H9 (cell line): Measurements from ENCODE around the gene MACROH2A1. TPM values are rescaled to one million over a fixed set of nuclear protein-coding genes. Genes with fewer than 3 reads are reported as not detected.

Source experiments
- DNase-seq: peaks from one replicate; pipeline ENCODE4 v3.0.0-alpha.2; 2017
- H2AFZ ChIP-seq: one replicate; pipeline ENCODE4 v1.6.1; 2013; ENCODE audit warnings: mild to moderate bottlenecking, low read length, control low read depth, moderate library complexity
- H2AK5ac ChIP-seq: 2 replicates; pipeline ENCODE4 v1.6.1; 2013; ENCODE audit warnings: low read length, control low read depth, mixed read lengths; ENCODE audit not compliant: insufficient read length
- H2BK120ac ChIP-seq: one replicate; pipeline ENCODE4 v1.6.1; 2013; ENCODE audit warnings: low read depth, mild to moderate bottlenecking, low read length, control low read depth, inconsistent platforms; ENCODE audit not compliant: poor library complexity, severe bottlenecking
- H2BK12ac ChIP-seq: 2 replicates; pipeline ENCODE4 v1.6.1; 2013; ENCODE audit warnings: low read length, control low read depth, mixed read lengths, low read depth; ENCODE audit not compliant: insufficient read length
- H2BK15ac ChIP-seq: 2 replicates; pipeline ENCODE4 v1.6.1; 2013; ENCODE audit warnings: low read depth, low read length, control low read depth
- H2BK20ac ChIP-seq: one replicate; pipeline ENCODE4 v1.6.1; 2013; ENCODE audit warnings: low read depth, mild to moderate bottlenecking, low read length, control low read depth, inconsistent platforms; ENCODE audit not compliant: poor library complexity, severe bottlenecking
- H2BK5ac ChIP-seq: 2 replicates; pipeline ENCODE4 v1.6.1; 2013; ENCODE audit warnings: low read length, control low read depth, mixed read lengths; ENCODE audit not compliant: insufficient read length
- H3K14ac ChIP-seq: 2 replicates; pipeline ENCODE4 v1.6.1; 2013; ENCODE audit warnings: low read length, control low read depth; ENCODE audit not compliant: insufficient read depth
- H3K18ac ChIP-seq: 2 replicates; pipeline ENCODE4 v1.6.1; 2013; ENCODE audit warnings: low read depth, mild to moderate bottlenecking, mixed read lengths, low read length, control low read depth; ENCODE audit not compliant: insufficient read length
- H3K23ac ChIP-seq: 2 replicates; pipeline ENCODE4 v1.6.1; 2013; ENCODE audit warnings: low read length, control low read depth, mixed read lengths, low read depth; ENCODE audit not compliant: insufficient read length
- H3K23me2 ChIP-seq: 2 replicates; pipeline ENCODE4 v1.6.1; 2013; ENCODE audit warnings: low read depth, mild to moderate bottlenecking, mixed read lengths, low read length, control low read depth; ENCODE audit not compliant: insufficient read length, poor library complexity, severe bottlenecking
- H3K27ac ChIP-seq: 2 replicates; pipeline ENCODE4 v1.5.1; 2013; ENCODE audit warnings: low read length, control low read depth, mixed read lengths, low read depth; ENCODE audit not compliant: insufficient read length
- H3K27me3 ChIP-seq: 2 replicates; pipeline ENCODE4 v1.6.1; 2013; ENCODE audit warnings: low read length, control low read depth, inconsistent platforms; ENCODE audit not compliant: insufficient read depth
- H3K4ac ChIP-seq: 2 replicates; pipeline ENCODE4 v1.6.1; 2013; ENCODE audit warnings: low read depth, mild to moderate bottlenecking, control low read depth, inconsistent platforms, low read length, moderate library complexity
- H3K4me1 ChIP-seq: 2 replicates; pipeline ENCODE4 v1.6.1; 2013; ENCODE audit warnings: low read length, control low read depth, inconsistent platforms; ENCODE audit not compliant: insufficient read depth
- H3K4me2 ChIP-seq: 2 replicates; pipeline ENCODE4 v1.6.1; 2013; ENCODE audit warnings: low read length, control low read depth, mixed read lengths; ENCODE audit not compliant: insufficient read length, insufficient read depth
- H3K56ac ChIP-seq: 2 replicates; pipeline ENCODE4 v1.6.1; 2013; ENCODE audit warnings: low read depth, mild to moderate bottlenecking, mixed read lengths, low read length, control low read depth; ENCODE audit not compliant: insufficient read length
- H3K79me1 ChIP-seq: 2 replicates; pipeline ENCODE4 v1.6.1; 2013; ENCODE audit warnings: low read depth, mild to moderate bottlenecking, moderate library complexity, low read length, control low read depth, inconsistent platforms; ENCODE audit not compliant: insufficient read depth, poor library complexity, severe bottlenecking
- H3K79me2 ChIP-seq: 2 replicates; pipeline ENCODE4 v1.6.1; 2013; ENCODE audit warnings: low read length, control low read depth, inconsistent platforms; ENCODE audit not compliant: insufficient read depth
- H3K9ac ChIP-seq: 2 replicates; pipeline ENCODE4 v1.6.1; 2013; ENCODE audit warnings: low read length, control low read depth, mixed read lengths; ENCODE audit not compliant: insufficient read length; ENCODE audit errors: extremely low read depth
- H3K9me3 ChIP-seq: one replicate; pipeline ENCODE4 v1.6.1; 2013; ENCODE audit warnings: low read depth, low read length, inconsistent platforms; ENCODE audit not compliant: control insufficient read depth
- H3T11ph ChIP-seq: one replicate; pipeline ENCODE4 v1.6.1; 2013; ENCODE audit warnings: mild to moderate bottlenecking, low read length, control low read depth, inconsistent platforms
- H4K20me1 ChIP-seq: one replicate; pipeline ENCODE4 v1.6.1; 2013; ENCODE audit not compliant: control insufficient read depth, insufficient read length, insufficient read depth
- H4K5ac ChIP-seq: 2 replicates; pipeline ENCODE4 v1.6.1; 2013; ENCODE audit warnings: low read depth, mild to moderate bottlenecking, mixed read lengths, low read length, control low read depth; ENCODE audit not compliant: insufficient read length
- H4K8ac ChIP-seq: replicated peaks from 2 replicates; pipeline ENCODE4 v1.6.1; 2013; ENCODE audit warnings: low read length, control low read depth, mixed read lengths, low read depth; ENCODE audit not compliant: insufficient read length
- H4K91ac ChIP-seq: 2 replicates; pipeline ENCODE4 v1.6.1; 2013; ENCODE audit warnings: low read depth, mild to moderate bottlenecking, moderate library complexity, mixed read lengths, low read length, control low read depth; ENCODE audit not compliant: insufficient read length
- H3K27ac Mint-ChIP-seq, 3 experiments: 2 replicates in 2 of 3; 3 replicates in 1 of 3; pipeline ENCODE4 v1.8.0; 2020 to 2021; ENCODE audit warnings: mixed read lengths in 3 of 3, mild to moderate bottlenecking in 1 of 3, moderate library complexity in 1 of 3
- H3K27me3 Mint-ChIP-seq: 2 replicates; pipeline ENCODE4 v1.8.0; 2021; ENCODE audit warnings: low read depth, mild to moderate bottlenecking, moderate library complexity, mixed read lengths
- H3K36me3 Mint-ChIP-seq, 3 experiments: 2 replicates in 2 of 3; 3 replicates in 1 of 3; pipeline ENCODE4 v1.8.0; 2020 to 2021; ENCODE audit warnings: low read depth in 3 of 3, mixed read lengths in 3 of 3; ENCODE audit not compliant: insufficient read depth in 1 of 3
- H3K4me1 Mint-ChIP-seq, 2 experiments: 2 replicates each; pipeline ENCODE4 v1.8.0; 2020; ENCODE audit warnings: mixed read lengths in 2 of 2
- H3K4me3 Mint-ChIP-seq, 2 experiments: 2 replicates in 1 of 2; 3 replicates in 1 of 2; pipeline ENCODE4 v1.8.0; 2020 to 2021; ENCODE audit warnings: mild to moderate bottlenecking in 2 of 2, mixed read lengths in 2 of 2, moderate library complexity in 1 of 2
- H3K9me3 Mint-ChIP-seq, 2 experiments: 2 replicates in 1 of 2; 3 replicates in 1 of 2; pipeline ENCODE4 v1.8.0; 2020; ENCODE audit warnings: mild to moderate bottlenecking in 2 of 2, mixed read lengths in 2 of 2, moderate library complexity in 1 of 2
- WGBS: extraction: QIAGEN DNeasy Blood & Tissue Kit; methylation state at CpG from one replicate; pipeline ENCODE4 v1.1.7; 2013; ENCODE audit warnings: missing lambda C conversion rate, low lambda C conversion rate, mixed read lengths; ENCODE audit not compliant: insufficient read length; ENCODE audit errors: extremely low coverage; 5-methylcytosine and 5-hydroxymethylcytosine counted together
- total RNA-seq: library from RNA; stranded (reverse); gene quantifications from 2 replicates; pipeline ENCODE4 v1.2.1, GENCODE V29; 2021
- TF ChIP-seq, protein P1 (sequence below): fragments of 200-600 bp; sonication (generic); conservative IDR thresholded peaks from 3 replicates; pipeline ENCODE4 v1.8.0; 2021; ENCODE audit warnings: antibody characterized with exemption, mild to moderate bottlenecking

Gene MACROH2A1
- total RNA-seq, 1 experiment from 2014 or later: 111 TPM

DNA sequence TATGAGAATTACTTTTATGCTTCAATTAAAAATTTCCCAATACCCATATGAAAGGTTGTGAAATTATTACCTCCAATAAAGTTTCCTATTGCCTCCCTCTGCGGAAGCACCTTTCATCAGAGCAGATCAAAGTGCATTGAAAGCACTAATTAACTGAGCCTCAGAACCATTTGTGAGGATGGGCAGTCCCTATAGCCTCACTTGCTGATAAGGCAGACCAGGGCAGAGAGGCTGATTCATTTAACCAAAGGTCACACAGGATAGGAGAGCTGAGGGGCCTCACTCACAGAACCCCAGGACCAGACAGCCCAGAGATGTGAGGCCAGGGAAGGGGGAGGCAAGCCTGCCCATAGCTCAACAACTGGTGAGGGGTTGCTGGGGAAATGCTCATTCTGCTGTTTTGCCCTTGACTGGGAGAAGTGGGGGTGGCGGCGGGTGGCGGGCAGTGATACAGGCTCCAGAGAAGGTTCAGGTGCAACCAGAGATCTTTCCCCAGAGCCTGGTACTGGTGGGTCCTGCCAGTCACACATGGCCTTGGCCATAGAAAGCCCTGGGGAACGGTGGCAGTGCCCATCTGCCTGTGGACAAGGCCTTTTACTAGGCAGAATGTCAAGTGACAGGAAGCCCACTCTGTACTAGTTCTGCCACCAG is 57.9 kb downstream of the MACROH2A1 start:
- Histone ChIP-seq H3K23me2 (no peaks in the 10 kb centered on the region), H2AFZ (no peak overlapping the region), H3K4ac (no peak overlapping the region), H3K4me2 (no peak overlapping the region), H2BK12ac (no peak overlapping the region), H2AK5ac (no peak overlapping the region), H3K56ac (no peak overlapping the region), H3K4me1 (no peaks in the 10 kb centered on the region), H2BK20ac (no peak overlapping the region), H4K91ac (no peak overlapping the region), H3K23ac (no peak overlapping the region), H2BK5ac (no peak overlapping the region), H4K8ac (no peak overlapping the region), H2BK15ac (no peak overlapping the region), H3K18ac (no peak overlapping the region), H4K5ac (no peak overlapping the region), H3K79me1 (no peaks in the 10 kb centered on the region), H3K79me2 (no peaks in the 10 kb centered on the region), H4K20me1 (no peaks in the 10 kb centered on the region), H3K14ac (no peak overlapping the region; the same call in 1 of the 2 replicates), H3K9me3 (no peaks in the 10 kb centered on the region), H3K27me3 (no peaks in the 10 kb centered on the region), H3K27ac (no peak overlapping the region), H3K9ac (no peak overlapping the region), H2BK120ac (no peak overlapping the region), H3T11ph (no peak overlapping the region)
- no peak overlapping the region for H3K4me3 Mint-ChIP-seq
- TF ChIP-seq, protein P1, sequence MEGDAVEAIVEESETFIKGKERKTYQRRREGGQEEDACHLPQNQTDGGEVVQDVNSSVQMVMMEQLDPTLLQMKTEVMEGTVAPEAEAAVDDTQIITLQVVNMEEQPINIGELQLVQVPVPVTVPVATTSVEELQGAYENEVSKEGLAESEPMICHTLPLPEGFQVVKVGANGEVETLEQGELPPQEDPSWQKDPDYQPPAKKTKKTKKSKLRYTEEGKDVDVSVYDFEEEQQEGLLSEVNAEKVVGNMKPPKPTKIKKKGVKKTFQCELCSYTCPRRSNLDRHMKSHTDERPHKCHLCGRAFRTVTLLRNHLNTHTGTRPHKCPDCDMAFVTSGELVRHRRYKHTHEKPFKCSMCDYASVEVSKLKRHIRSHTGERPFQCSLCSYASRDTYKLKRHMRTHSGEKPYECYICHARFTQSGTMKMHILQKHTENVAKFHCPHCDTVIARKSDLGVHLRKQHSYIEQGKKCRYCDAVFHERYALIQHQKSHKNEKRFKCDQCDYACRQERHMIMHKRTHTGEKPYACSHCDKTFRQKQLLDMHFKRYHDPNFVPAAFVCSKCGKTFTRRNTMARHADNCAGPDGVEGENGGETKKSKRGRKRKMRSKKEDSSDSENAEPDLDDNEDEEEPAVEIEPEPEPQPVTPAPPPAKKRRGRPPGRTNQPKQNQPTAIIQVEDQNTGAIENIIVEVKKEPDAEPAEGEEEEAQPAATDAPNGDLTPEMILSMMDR: no peak
- no peaks in the 10 kb centered on the region for H3K4me1 Mint-ChIP-seq
- no peaks in the 10 kb centered on the region for H3K27me3 Mint-ChIP-seq
- H3K36me3 Mint-ChIP-seq: peaks cover 15 to 76% (median 22%) of the 10 kb centered on the region in 3 experiments
- whole genome bisulfite sequencing: no CpG with 5 or more reads among the region's 5 CpGs
- no peak overlapping the region for H3K27ac Mint-ChIP-seq
- DNase-seq: no peak
- no peaks in the 10 kb centered on the region for H3K9me3 Mint-ChIP-seq
